Left colon (tissue), 2 donors: Measurements from ENCODE around the gene CCDC50. TPM values are rescaled to one million over a fixed set of nuclear protein-coding genes. Genes with fewer than 3 reads are reported as not detected.

ENCODE experiments used
- ATAC-seq: fragments of 200-7000 bp; cut with Tn5 transposase; one replicate; pipeline ENCODE4 v1.9.1; 2020; ENCODE audit warnings: mild to moderate bottlenecking, moderate library complexity
- DNase-seq, 2 donors: peaks; one replicate each; pipeline ENCODE4 v3.0.0-alpha.2; 2020
- intact Hi-C, 2 donors: fragments of 100-400 bp; cut with DNase I in 1 of 2; cut with micrococcal nuclease in 1 of 2; formaldehyde crosslinking; loops; one replicate each; pipeline versions ENCODE4 v1.11.2 to v1.14.0; 2022; cut with DNase I, micrococcal nuclease
- long read RNA-seq: library from polyadenylated mRNA; unstranded; transcript quantifications from one replicate; pipeline ENCODE4 v2.0.0, GENCODE V29; 2021
- total RNA-seq, 2 donors: library from RNA; stranded (reverse); fragmentation: NEBNext Ultra II Directional; extraction: Animal tissue kit (Norgen Biotek cat#: 25700); gene quantifications; one replicate each; pipeline ENCODE4 v1.2.1, GENCODE V29; 2021
- donor health status: DM: no; HTN: no; CAD: no.
- donor health status: DM: yes; HTN: yes; CAD: no.

CCDC50 gene, protein sequence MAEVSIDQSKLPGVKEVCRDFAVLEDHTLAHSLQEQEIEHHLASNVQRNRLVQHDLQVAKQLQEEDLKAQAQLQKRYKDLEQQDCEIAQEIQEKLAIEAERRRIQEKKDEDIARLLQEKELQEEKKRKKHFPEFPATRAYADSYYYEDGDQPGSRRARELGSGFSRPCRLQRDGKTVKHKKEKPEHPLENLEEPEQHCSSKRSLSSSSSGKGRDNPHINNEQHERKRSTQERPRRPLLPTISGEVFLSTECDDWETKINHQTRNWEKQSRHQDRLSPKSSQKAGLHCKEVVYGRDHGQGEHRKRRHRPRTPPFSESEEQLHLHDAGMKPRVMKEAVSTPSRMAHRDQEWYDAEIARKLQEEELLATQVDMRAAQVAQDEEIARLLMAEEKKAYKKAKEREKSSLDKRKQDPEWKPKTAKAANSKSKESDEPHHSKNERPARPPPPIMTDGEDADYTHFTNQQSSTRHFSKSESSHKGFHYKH
- total RNA-seq: 10 to 100 TPM; 46.5 to 53.7 TPM
- long read RNA-seq, full-length matches to known transcripts: 45 of 53 reads
- long read RNA-seq, partial matches to known transcripts: 4 of 53 reads
- long read RNA-seq, other reads (novel, unspliced or antisense): 4 of 53 reads

DNA sequence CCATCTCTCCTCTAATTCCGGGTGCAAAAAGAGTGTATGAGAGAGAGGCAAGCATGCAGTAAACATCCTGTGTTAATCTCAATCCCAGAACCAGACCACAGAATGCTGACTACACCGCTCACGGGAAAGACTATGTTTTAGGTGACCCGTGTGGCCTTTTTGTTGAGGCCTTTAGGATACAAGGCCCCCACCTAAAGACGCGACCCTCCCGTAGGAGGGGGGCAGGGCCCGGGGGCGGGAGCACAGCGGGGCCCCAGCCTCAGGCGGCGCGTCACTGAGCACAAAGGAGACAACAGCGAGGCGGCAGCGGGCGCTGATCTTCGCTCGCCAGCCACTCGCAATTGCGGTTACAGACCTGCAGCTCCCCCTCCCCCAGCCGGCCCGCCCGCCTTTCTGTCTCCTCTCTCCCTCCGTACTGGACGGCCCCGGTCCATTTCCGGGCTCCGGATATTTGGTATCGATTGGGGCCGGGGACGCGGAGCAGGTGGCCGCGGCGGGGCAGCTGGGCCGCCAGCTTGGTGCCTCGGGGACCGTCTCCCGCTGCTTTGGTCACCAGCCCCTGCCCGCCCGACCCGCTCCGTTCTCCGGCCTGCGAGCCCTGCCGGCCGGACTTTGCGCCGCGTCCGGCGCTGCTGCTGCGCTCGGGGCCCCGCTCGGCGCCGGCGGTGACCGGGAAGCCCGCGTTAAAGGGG is at the start of gene CCDC50:
Gene CCDC50 (plus strand): TSS at position 433 of the 692 bp plus-strand sequence. CDS start 281 bp downstream, outside the sequence.
- peak; percentile 90 to 96 for DNase-seq
- intact Hi-C loops: no loop called here
- ATAC-seq: peak; percentile 94

GRCh38 chr3:191280111-191280510 is 49.1 kb upstream of the CCDC50 start:
- no peak for DNase-seq
- ATAC-seq: no peak
- intact Hi-C loops: no loop called here

DNA sequence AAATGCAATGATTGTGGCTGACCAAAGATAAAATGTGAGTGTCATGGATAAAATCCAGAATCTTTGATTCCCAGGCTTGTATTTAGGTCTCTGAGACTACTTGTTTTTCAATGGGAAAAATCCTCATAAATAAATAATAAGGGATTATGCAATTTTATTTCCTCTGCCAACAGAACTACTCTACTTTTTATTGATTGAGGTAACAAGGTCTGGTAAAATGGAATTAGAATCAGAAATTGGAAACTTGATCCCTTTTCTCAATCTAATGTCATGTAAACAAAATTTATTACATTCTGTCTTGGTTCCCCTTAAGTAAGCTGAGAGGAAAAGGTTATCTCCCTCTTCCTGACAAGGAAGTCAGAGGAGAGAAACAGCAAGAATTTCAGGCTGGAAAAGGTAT is 48.3 kb upstream of the CCDC50 start:
- intact Hi-C loops: no loop called here
- DNase-seq (no peak), ATAC-seq (no peak)

DNA sequence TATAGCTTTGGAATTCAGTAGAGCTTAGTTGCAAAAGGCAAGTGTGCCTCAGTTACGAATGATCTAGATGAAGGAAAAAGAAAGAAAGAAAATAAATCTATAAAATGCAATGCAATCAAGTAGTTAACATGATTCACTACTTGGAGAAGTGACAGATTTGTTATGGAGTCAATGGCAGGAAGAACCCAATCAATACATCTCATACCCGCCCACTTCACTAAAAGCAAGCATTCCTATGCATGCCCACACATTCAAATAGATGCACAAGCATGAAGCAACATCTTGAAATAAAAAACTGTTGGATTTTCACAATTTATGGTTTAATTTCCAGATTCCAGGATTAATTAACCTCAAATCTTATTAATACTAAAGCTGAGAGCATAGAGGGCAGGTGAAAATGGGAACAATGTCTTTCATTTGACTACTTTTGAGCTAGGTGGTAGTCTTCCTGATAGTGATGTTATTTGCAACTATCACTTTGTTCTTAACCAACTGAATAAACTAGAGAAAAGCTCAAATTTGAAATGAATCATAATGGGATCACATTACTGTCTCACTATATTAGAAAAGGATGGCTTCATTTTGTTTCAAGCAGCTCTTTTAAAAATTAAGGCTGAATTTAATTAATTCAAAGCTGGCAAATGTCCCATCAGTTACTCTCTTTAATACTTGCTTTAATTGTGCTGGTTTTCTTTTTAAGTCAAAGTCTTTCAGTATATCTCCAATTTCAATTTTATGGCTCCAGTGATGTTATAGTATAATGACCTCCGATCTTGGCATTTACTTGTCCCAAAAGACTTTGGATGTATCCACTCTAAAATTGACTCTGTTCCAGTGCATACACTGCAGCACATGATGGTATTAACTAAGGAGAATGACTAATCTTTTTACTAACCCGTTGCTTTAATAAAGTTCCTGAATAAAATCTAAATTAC is 46.7 kb upstream of the CCDC50 start:
- intact Hi-C loops: no loop called here
- ATAC-seq (no peak), DNase-seq (no peak)

GRCh38 chr3:191283400-191283799 is 45.8 kb upstream of the CCDC50 start:
- ATAC-seq (no peak), DNase-seq (no peak)
- intact Hi-C loops: no loop called here

GRCh38 chr3:191290311-191291025 is 38.7 kb upstream of the CCDC50 start:
- intact Hi-C loops: no loop called here
- ATAC-seq (no peak), DNase-seq (no peak)

- ATAC-seq: no peak
- intact Hi-C loops: no loop called here
- no peak for DNase-seq
Measured at GRCh38 chr3:191292243-191293015, 36.8 kb upstream of the CCDC50 start.

GRCh38 chr3:191294291-191294690 is 34.9 kb upstream of the CCDC50 start:
- ATAC-seq (no peak), DNase-seq (no peak)
- intact Hi-C loops: no loop called here

DNA sequence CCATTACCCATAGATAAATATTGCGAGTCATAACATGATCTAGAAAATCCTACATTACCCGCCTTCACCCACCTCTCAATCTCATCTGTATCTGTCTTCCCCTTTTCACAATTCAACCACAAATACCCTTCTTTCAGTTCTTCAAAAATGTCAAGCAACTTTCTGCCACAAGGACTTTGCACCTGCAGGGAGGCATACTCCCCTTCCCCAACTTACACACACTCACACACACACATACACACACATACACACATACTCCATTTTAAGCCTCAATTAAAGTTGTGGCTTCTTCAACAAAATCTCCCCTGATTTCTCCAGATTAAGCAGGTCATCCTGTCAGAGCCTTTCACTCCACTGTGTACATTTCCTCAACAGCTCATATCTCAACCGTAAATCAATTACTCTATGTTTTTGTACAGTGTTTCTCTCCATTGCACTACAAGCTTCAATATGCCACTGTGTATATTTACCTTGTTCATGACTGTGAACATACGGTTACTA is 33.1 kb upstream of the CCDC50 start:
- intact Hi-C loops: no loop called here
- DNase-seq (no peak), ATAC-seq (peak; percentile 34)

DNA sequence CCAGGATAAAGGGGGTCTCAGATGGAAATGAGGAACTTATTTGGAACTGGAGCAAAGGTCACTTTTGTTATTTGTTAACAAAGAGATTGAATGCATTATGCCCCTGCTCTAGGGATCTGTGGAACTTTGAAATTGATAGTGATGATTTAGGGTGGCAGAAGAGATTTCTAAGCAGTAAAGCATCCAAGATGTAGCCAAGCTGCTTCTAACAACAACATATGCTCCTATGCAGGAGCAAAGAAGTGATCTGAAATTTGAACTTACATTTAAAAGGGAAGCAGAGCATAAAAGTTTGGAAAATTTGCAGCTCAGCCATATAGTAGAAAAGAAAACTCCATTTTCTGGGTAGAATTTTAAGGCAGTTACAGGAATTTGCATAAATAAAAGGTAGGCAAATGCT is 30.3 kb upstream of the CCDC50 start:
- no peak for DNase-seq
- intact Hi-C loops: no loop called here
- no peak for ATAC-seq

DNA sequence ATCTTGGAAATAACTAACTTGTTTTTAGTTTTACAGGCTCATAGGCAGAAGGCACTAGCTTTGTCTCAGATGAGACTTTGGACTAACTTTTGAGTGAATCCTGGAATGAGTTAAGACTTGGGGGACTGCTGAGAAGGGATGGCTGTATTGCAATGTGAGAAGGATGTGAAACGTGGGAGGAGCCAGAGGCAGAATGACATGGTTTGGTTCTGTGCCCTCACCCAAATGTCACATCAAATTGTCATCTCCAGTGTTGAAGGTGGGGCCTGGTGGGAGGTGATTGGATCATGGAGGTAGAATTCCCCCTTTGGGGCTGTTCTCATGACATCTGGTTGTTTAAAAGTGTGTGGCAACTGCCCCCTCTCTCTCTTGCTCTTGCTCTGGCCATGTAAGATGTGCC is 28.8 kb upstream of the CCDC50 start:
- no peak for DNase-seq
- ATAC-seq: no peak
- intact Hi-C loops: no loop called here

DNA sequence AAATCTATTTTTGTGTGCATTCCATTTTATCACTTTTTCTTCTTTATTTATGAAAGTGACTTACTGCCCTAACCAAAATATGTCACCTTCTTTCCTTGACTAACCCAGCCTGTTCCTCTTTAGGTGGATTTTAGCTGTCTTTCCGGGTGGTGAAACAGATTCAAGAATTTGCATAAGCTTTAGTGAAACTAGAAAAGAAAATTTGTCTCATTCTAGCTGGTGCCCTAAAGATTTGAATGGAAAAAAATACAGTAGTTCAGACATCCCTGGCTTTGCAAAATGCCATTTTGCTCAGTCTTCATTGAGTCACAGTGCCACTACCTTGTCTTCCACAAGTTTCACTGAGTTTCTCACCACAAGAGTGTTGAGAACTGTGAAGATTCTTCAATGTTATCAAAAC is 28.2 kb upstream of the CCDC50 start:
- no peak for ATAC-seq
- intact Hi-C loops: no loop called here

DNA sequence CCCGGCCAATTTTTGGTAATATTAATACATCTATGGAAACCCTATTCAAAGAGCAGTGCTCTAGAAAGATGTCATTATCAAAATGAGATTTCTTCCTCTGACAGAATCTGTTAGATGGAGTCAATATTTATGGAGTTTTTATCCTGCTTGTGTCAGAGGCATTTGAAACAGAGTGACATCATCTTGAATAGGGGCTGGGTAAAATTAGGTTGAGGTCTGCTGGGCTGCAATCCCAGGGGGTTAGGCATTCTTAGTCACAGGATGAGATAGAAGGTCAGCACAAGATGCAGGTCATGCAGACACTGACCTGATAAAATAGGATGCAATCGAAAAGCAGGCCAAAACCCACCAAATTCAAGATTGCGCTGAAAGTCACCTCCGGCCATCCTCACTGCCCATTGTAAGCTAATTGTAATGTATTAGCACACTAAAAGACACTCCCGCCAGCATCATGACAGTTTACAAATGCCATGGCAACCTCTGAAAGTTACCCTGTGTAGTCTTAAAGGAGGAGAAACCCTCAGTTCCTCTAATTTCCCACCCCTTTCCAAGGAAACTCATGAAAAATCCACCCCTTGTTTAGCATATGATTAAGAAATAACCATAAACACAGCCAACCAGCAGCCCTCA is 27.3 kb upstream of the CCDC50 start:
- DNase-seq (no peak), ATAC-seq (no peak)
- intact Hi-C loops: no loop called here

More for the DNA sequence above, 28.2 kb upstream of the CCDC50 start:
- DNase-seq: no peak

- intact Hi-C loops: no loop called here
- ATAC-seq (peak; percentile 91), DNase-seq (no peak)
Measured at GRCh38 chr3:191302451-191302850, 26.7 kb upstream of the CCDC50 start.

- no peak for ATAC-seq
- no peak for DNase-seq
- intact Hi-C loops: no loop called here
Measured at GRCh38 chr3:191303596-191303995, 25.6 kb upstream of the CCDC50 start.

DNA sequence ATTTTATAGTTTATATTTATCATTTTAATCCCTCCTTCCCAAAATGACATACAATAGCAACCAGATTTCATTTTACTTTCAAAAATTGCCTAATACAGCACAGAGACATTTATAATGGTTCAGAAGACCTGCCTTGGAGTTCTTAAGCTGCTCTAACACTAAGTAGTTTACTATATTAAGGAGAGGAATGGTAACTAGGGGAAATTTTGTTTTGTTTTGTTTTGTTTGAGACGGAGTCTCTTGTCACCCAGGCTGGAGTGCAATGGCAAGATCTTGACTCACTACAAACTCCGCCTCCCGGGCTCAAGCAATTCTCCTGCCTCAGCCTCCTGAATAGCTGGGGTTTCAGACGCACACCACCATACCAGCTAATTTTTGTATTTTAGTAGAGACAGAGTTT is 22.8 kb upstream of the CCDC50 start:
- DNase-seq (no peak), ATAC-seq (no peak)
- intact Hi-C loops: no loop called here

DNA sequence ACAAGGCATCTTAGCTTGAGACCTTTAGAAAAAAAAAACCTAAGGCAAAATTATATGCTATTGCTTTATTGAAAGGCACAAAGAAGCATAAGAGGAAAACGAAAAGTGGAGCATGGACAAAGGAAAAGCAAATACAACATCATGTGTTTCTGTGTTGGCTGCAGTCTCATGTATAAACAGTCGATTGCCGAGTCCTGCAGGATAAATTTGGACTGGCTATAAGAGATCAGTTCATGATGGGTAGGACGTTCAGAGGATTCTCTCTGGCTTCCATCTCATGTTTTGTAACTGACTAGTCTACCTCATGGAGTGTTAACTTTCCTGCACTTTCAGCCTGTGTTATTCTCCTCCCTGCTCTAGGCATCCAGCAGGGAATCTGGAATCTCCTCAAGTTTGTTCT is 21.9 kb upstream of the CCDC50 start:
- intact Hi-C loops: no loop called here
- no peak for DNase-seq
- ATAC-seq: no peak
